BLaER1 treated with 17β-estradiol and CSF1 and Interleukin-3, amounts not matched to agents 10 nM and 100 nM (cell line): ENCODE results near the gene MRTFA.

ENCODE experiments used
- H3K27ac ChIP-seq, 11 experiments: shearing (Covaris generic); formaldehyde crosslinking; 2 replicates each; pipeline ENCODE4 v1.8.1; 2022
- H3K27me3 ChIP-seq, 11 experiments: shearing (Covaris generic); formaldehyde crosslinking; 2 replicates each; pipeline ENCODE4 v1.8.1; 2022
- H3K36me3 ChIP-seq, 11 experiments: shearing (Covaris generic); formaldehyde crosslinking; 2 replicates each; pipeline ENCODE4 v1.8.1; 2022
- H3K4me1 ChIP-seq, 10 experiments: shearing (Covaris generic); formaldehyde crosslinking; 2 replicates each; pipeline ENCODE4 v1.8.1; 2022
- H3K4me2 ChIP-seq, 11 experiments: shearing (Covaris generic); formaldehyde crosslinking; 2 replicates each; pipeline ENCODE4 v1.8.1; 2022
- H3K4me3 ChIP-seq, 10 experiments: shearing (Covaris generic); formaldehyde crosslinking; 2 replicates each; pipeline ENCODE4 v1.8.1; 2022
- H3K9ac ChIP-seq, 11 experiments: shearing (Covaris generic); formaldehyde crosslinking; 2 replicates each; pipeline ENCODE4 v1.8.1; 2022
- H3K9me3 ChIP-seq, 11 experiments: shearing (Covaris generic); formaldehyde crosslinking; replicated peaks in 1 of 11; 2 replicates each; pipeline ENCODE4 v1.8.1; 2022
- H4K20me1 ChIP-seq, 11 experiments: shearing (Covaris generic); formaldehyde crosslinking; 2 replicates each; pipeline ENCODE4 v1.8.1; 2022
- Cebpa-rat ChIP-seq, 11 experiments: shearing (Covaris generic); IDR thresholded peaks; 2 replicates each; pipeline ENCODE4 v1.8.1; 2022

Gene MRTFA

GRCh38 chr22:40415531-40416266, 220.8 kb downstream of the MRTFA start:
- peaks cover 50 to 89% (median 65%) of the 10 kb centered on the region in 11 experiments for H3K36me3 ChIP-seq
- peak overlapping the region in 7 of 10 experiments; percentile 12 to 41 (median 28); a peak in 9 of 20 replicates for H3K4me3 ChIP-seq
- H3K9ac ChIP-seq, result peak overlapping the region in 10 of 11 experiments; percentile 36 to 68 (median 56); a peak in 19 of 22 replicates
- H3K4me1 ChIP-seq, result peaks cover 81 to 99% (median 87%) of the 10 kb centered on the region in 10 experiments
- H4K20me1 ChIP-seq, result peaks cover 20 to 76% (median 37%) of the 10 kb centered on the region in 11 experiments; a peak in 19 of 22 replicates
- peak overlapping the region; percentile 6 to 83 (median 74); a peak in 20 of 22 replicates for H3K27ac ChIP-seq
- no peaks in the 10 kb centered on the region for H3K9me3 ChIP-seq
- no peak for TF ChIP-seq Cebpa-rat (IDR thresholded peaks at IDR 0.05)
- H3K4me2 ChIP-seq, result peak overlapping the region; percentile 78 to 93 (median 88)
- no peaks in the 10 kb centered on the region for H3K27me3 ChIP-seq

GRCh38 chr22:40414838-40415505, 221.5 kb downstream of the MRTFA start:
- no peaks in the 10 kb centered on the region for H3K9me3 ChIP-seq
- peak overlapping the region; percentile 6 to 83 (median 74); a peak in 19 of 22 replicates for H3K27ac ChIP-seq
- H3K4me2 ChIP-seq, result peak overlapping the region; percentile 78 to 93 (median 88)
- peak overlapping the region; percentile 5 to 68 (median 56); a peak in 19 of 22 replicates for H3K9ac ChIP-seq
- no peak for TF ChIP-seq Cebpa-rat (IDR thresholded peaks at IDR 0.05)
- H3K4me1 ChIP-seq, result peaks cover 74 to 99% (median 88%) of the 10 kb centered on the region in 10 experiments
- H4K20me1 ChIP-seq, result peaks cover 20 to 76% (median 39%) of the 10 kb centered on the region in 11 experiments; a peak in 19 of 22 replicates
- no peaks in the 10 kb centered on the region for H3K27me3 ChIP-seq
- H3K4me3 ChIP-seq, result peak overlapping the region in 7 of 10 experiments; percentile 12 to 41 (median 28); a peak in 9 of 20 replicates
- H3K36me3 ChIP-seq, result peaks cover 50 to 89% (median 65%) of the 10 kb centered on the region in 11 experiments

- TF ChIP-seq Cebpa-rat (IDR thresholded peaks at IDR 0.05), result no peak
- H3K4me1 ChIP-seq, result peaks cover 69 to 99% (median 88%) of the 10 kb centered on the region in 10 experiments
- peak overlapping the region; percentile 78 to 93 (median 88) for H3K4me2 ChIP-seq
- H3K4me3 ChIP-seq, result peak overlapping the region in 1 of 10 experiments; percentile 8; a peak in 1 of 20 replicates
- H3K27ac ChIP-seq, result peak overlapping the region in 9 of 11 experiments; percentile 47 to 83 (median 76); a peak in 18 of 22 replicates
- H3K9me3 ChIP-seq, result no peaks in the 10 kb centered on the region
- no peaks in the 10 kb centered on the region for H3K27me3 ChIP-seq
- peaks cover 17 to 76% (median 38%) of the 10 kb centered on the region in 11 experiments; a peak in 19 of 22 replicates for H4K20me1 ChIP-seq
- peaks cover 50 to 89% (median 65%) of the 10 kb centered on the region in 11 experiments for H3K36me3 ChIP-seq
- peak overlapping the region in 10 of 11 experiments; percentile 4 to 66 (median 40); a peak in 12 of 22 replicates for H3K9ac ChIP-seq
These were observed 222.2 kb downstream of the MRTFA start for GRCh38 chr22:40414311-40414710.

GRCh38 chr22:40413873-40414272, 222.6 kb downstream of the MRTFA start:
- H3K4me2 ChIP-seq, result peak overlapping the region; percentile 78 to 93 (median 88)
- H3K4me3 ChIP-seq, result peak overlapping the region in 1 of 10 experiments; percentile 8; a peak in 1 of 20 replicates
- peak overlapping the region in 9 of 11 experiments; percentile 47 to 83 (median 76); a peak in 18 of 22 replicates for H3K27ac ChIP-seq
- TF ChIP-seq Cebpa-rat (IDR thresholded peaks at IDR 0.05), result no peak
- H3K4me1 ChIP-seq, result peaks cover 64 to 99% (median 87%) of the 10 kb centered on the region in 10 experiments
- H3K27me3 ChIP-seq, result no peaks in the 10 kb centered on the region
- no peaks in the 10 kb centered on the region for H3K9me3 ChIP-seq
- H3K9ac ChIP-seq, result peak overlapping the region in 10 of 11 experiments; percentile 4 to 66 (median 40); a peak in 12 of 22 replicates
- H3K36me3 ChIP-seq, result peaks cover 50 to 89% (median 65%) of the 10 kb centered on the region in 11 experiments
- peaks cover 12 to 76% (median 35%) of the 10 kb centered on the region in 11 experiments; a peak in 19 of 22 replicates for H4K20me1 ChIP-seq

GRCh38 chr22:40412441-40412840, 224.1 kb downstream of the MRTFA start:
- Histone ChIP-seq H3K4me1 (peaks cover 62 to 95% (median 83%) of the 10 kb centered on the region in 10 experiments), H3K9ac (peak overlapping the region in 3 of 11 experiments; percentile 18 to 53 (median 21); a peak in 3 of 22 replicates), H3K27ac (peak overlapping the region in 9 of 11 experiments; percentile 24 to 83 (median 62); a peak in 16 of 22 replicates), H3K4me2 (peak overlapping the region; percentile 53 to 93 (median 88)), H3K27me3 (no peaks in the 10 kb centered on the region), H3K4me3 (no peak overlapping the region; a peak in 1 of 20 replicates), H3K9me3 (no peaks in the 10 kb centered on the region), H4K20me1 (peaks cover 11 to 77% (median 37%) of the 10 kb centered on the region in 11 experiments; a peak in 18 of 22 replicates), H3K36me3 (peaks cover 59 to 92% (median 68%) of the 10 kb centered on the region in 11 experiments)
- TF ChIP-seq Cebpa-rat (IDR thresholded peaks at IDR 0.05), result no peak

- H3K4me2 ChIP-seq, result peak overlapping the region in 5 of 11 experiments; percentile 7 to 92 (median 28); a peak in 5 of 22 replicates
- no peaks in the 10 kb centered on the region for H3K9me3 ChIP-seq
- H3K4me1 ChIP-seq, result peaks cover 54 to 85% (median 73%) of the 10 kb centered on the region in 10 experiments
- H3K27ac ChIP-seq, result peak overlapping the region in 5 of 11 experiments; percentile 14 to 83 (median 77); a peak in 7 of 22 replicates
- peaks cover 60 to 93% (median 69%) of the 10 kb centered on the region in 11 experiments for H3K36me3 ChIP-seq
- no peak overlapping the region for H3K4me3 ChIP-seq
- TF ChIP-seq Cebpa-rat (IDR thresholded peaks at IDR 0.05), result no peak
- peaks cover 11 to 73% (median 39%) of the 10 kb centered on the region in 11 experiments; a peak in 18 of 22 replicates for H4K20me1 ChIP-seq
- no peaks in the 10 kb centered on the region for H3K27me3 ChIP-seq
- H3K9ac ChIP-seq, result no peak overlapping the region
These were observed 225.0 kb downstream of the MRTFA start for GRCh38 chr22:40411506-40411861.

GRCh38 chr22:40410731-40411505, 225.6 kb downstream of the MRTFA start:
- Histone ChIP-seq H3K4me3 (no peak overlapping the region), H3K36me3 (peaks cover 61 to 93% (median 70%) of the 10 kb centered on the region in 11 experiments), H3K9ac (0 out of 22 replicates have a peak overlapping the region, but pooled peaks of 1 of the 11 experiments have one; percentile 1), H3K27me3 (no peaks in the 10 kb centered on the region), H3K9me3 (no peaks in the 10 kb centered on the region), H3K4me2 (peak overlapping the region in 2 of 11 experiments; percentile 7 to 78; a peak in 3 of 22 replicates), H3K4me1 (peaks cover 48 to 81% (median 68%) of the 10 kb centered on the region in 10 experiments), H3K27ac (peak overlapping the region in 5 of 11 experiments; percentile 22 to 83 (median 77); a peak in 5 of 22 replicates), H4K20me1 (peaks cover 11 to 79% (median 39%) of the 10 kb centered on the region in 11 experiments; a peak in 18 of 22 replicates)
- no peak for TF ChIP-seq Cebpa-rat (IDR thresholded peaks at IDR 0.05)
